Measurements from ENCODE around the gene GPAT3.

The GPAT3 gene

GRCh38 chr4:83516042-83516772, 19.7 kb upstream of the GPAT3 start:
- no peaks in the 10 kb centered on the region for H3K36me3 Mint-ChIP-seq (ENCODE audit: insufficient read depth)
- no peaks in the 10 kb centered on the region for H3K4me1 Mint-ChIP-seq (ENCODE audit: low read depth in 2 of 2)
- H3K4me3 Mint-ChIP-seq: no peak overlapping the region
- H3K27ac Mint-ChIP-seq: no peak overlapping the region
- DNase-seq (no peak), ATAC-seq (replicated peaks) (no peak)
- H3K9me3 Mint-ChIP-seq: no peaks in the 10 kb centered on the region
- H3K27me3 Mint-ChIP-seq: no peaks in the 10 kb centered on the region

DNA sequence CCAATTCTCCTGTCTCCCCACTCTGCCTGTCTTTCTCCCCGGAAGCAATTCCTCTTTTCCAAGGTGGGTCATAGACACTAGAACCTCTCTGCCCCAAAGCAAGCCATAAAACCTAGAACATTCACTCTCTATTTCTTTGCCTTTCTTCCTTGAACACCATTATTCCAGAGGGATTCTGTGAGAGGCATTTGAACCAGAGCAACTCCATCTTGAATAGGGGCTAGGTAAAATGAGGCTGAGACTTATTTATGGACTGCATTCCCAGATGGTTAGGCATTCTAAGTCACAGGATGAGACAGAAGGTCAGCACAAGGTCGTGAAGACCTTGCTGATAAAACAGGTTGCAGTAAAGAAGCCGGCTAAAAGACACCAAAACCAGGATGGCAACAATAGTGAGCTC, 13.7 kb upstream of the GPAT3 start:
- Mint-ChIP-seq H3K36me3 (ENCODE audit: insufficient read depth) (no peaks in the 10 kb centered on the region), H3K27me3 (peaks cover 19 to 41% of the 10 kb centered on the region in 2 donors), H3K4me1 (ENCODE audit: low read depth in 2 of 2) (no peaks in the 10 kb centered on the region), H3K9me3 (no peaks in the 10 kb centered on the region), H3K4me3 (no peak overlapping the region), H3K27ac (no peak overlapping the region)
- no peak for DNase-seq
- ATAC-seq (replicated peaks): no peak

- H3K36me3 Mint-ChIP-seq (ENCODE audit: insufficient read depth): no peaks in the 10 kb centered on the region
- no peak for ATAC-seq (replicated peaks)
- H3K4me1 Mint-ChIP-seq (ENCODE audit: low read depth in 2 of 2): no peaks in the 10 kb centered on the region
- no peak overlapping the region for H3K4me3 Mint-ChIP-seq
- no peak for DNase-seq
- peaks cover 38 to 59% of the 10 kb centered on the region in 2 donors for H3K27me3 Mint-ChIP-seq
- H3K9me3 Mint-ChIP-seq: no peaks in the 10 kb centered on the region
- H3K27ac Mint-ChIP-seq: no peak overlapping the region
Observed at GRCh38 chr4:83527671-83528070, 8.2 kb upstream of the GPAT3 start.

GRCh38 chr4:83536362-83537272, 709 bp downstream of the GPAT3 start:
- DNase-seq (no peak), ATAC-seq (replicated peaks) (peak; percentile 4)
- H3K27me3 Mint-ChIP-seq: peaks cover 19 to 26% of the 10 kb centered on the region in 2 donors
- no peaks in the 10 kb centered on the region for H3K9me3 Mint-ChIP-seq
- H3K4me3 Mint-ChIP-seq: peak overlapping the region; percentile 95 to 97
- peak overlapping the region; percentile 70 to 76 for H3K27ac Mint-ChIP-seq
- H3K4me1 Mint-ChIP-seq (ENCODE audit: low read depth in 2 of 2): peaks cover 8 to 13% of the 10 kb centered on the region in 2 donors
- H3K36me3 Mint-ChIP-seq (ENCODE audit: insufficient read depth): no peaks in the 10 kb centered on the region

GRCh38 chr4:83542225-83542624, 6.3 kb downstream of the GPAT3 start:
- ATAC-seq (replicated peaks): no peak
- H3K4me3 Mint-ChIP-seq: no peak overlapping the region
- no peaks in the 10 kb centered on the region for H3K27me3 Mint-ChIP-seq
- no peaks in the 10 kb centered on the region for H3K36me3 Mint-ChIP-seq (ENCODE audit: insufficient read depth)
- peaks cover 0 to 4% of the 10 kb centered on the region in 2 donors for H3K4me1 Mint-ChIP-seq (ENCODE audit: low read depth in 2 of 2)
- no peak for DNase-seq
- H3K27ac Mint-ChIP-seq: no peak overlapping the region
- H3K9me3 Mint-ChIP-seq: no peaks in the 10 kb centered on the region

GRCh38 chr4:83546786-83547185, 10.9 kb downstream of the GPAT3 start:
- Mint-ChIP-seq H3K27ac (no peak overlapping the region), H3K4me3 (no peak overlapping the region), H3K9me3 (no peaks in the 10 kb centered on the region), H3K4me1 (ENCODE audit: low read depth in 2 of 2) (peaks cover 2 to 4% of the 10 kb centered on the region in 2 donors), H3K36me3 (ENCODE audit: insufficient read depth) (no peaks in the 10 kb centered on the region), H3K27me3 (no peaks in the 10 kb centered on the region)
- ATAC-seq (replicated peaks): no peak
- no peak for DNase-seq

DNA sequence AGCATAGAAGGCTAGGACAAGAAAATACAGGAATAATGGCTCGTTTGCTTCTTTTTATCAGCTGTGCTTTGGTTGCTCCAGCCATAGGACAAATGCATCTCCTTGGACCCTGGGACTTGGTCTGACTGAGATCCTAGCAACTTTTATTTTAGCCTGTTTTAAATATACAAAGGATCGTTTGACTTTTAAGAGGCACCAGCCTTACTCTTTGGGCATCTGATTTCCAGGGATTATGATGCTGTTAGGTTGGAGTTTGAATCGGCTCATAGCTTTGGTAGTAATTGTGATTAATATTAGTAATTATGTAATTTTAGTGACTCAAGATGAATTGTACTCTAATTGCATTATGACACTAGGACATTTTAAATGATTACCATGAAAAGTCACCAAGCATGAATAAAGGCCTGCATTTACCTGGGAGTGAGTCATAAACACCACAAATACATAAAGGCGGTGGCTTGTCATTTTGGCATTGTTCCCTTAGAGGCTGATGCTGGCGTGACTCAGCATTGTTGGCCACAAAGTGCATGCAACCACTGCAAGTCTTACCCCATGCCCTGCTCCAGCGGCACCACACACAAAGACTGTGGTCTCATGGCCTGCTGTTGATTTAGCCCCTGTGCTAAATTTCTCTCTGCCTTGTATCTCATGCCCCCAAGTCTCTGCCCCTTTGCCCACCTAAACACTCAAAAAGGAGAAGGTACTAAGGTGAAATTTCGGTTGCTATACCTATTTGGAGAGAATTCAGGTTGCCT, 12.4 kb downstream of the GPAT3 start:
- H3K4me1 Mint-ChIP-seq (ENCODE audit: low read depth in 2 of 2): peaks cover 2 to 4% of the 10 kb centered on the region in 2 donors
- H3K27me3 Mint-ChIP-seq: no peaks in the 10 kb centered on the region
- H3K36me3 Mint-ChIP-seq (ENCODE audit: insufficient read depth): no peaks in the 10 kb centered on the region
- H3K9me3 Mint-ChIP-seq: no peaks in the 10 kb centered on the region
- DNase-seq (peak; percentile 27 to 32 (median 32)), ATAC-seq (replicated peaks) (peak; percentile 96)
- peak overlapping the region in 1 of 2 donors; percentile 52 for H3K27ac Mint-ChIP-seq
- H3K4me3 Mint-ChIP-seq: no peak overlapping the region

DNA sequence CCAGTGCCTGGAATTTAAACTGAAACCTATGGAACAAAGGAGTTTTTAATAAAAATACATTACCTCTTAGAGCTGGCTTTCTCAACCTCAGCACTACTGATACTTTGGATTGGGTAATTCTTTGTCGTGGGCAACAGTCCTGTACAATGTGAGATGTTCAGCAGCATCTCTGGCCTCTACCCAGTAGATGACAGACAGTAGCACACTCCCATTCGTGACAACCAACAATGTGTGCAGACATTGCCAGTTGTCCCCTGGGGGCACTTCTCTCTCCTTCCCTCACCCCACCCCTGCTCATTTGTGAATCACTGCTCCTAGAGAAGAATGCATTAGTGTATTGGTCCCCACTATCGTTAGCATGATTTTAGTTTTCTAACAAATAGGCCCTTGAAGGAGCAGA, 16.2 kb downstream of the GPAT3 start:
- ATAC-seq (replicated peaks): no peak
- no peaks in the 10 kb centered on the region for H3K27me3 Mint-ChIP-seq
- H3K9me3 Mint-ChIP-seq: no peaks in the 10 kb centered on the region

GRCh38 chr4:83552924-83553323, 17.0 kb downstream of the GPAT3 start:
- H3K27me3 Mint-ChIP-seq: no peaks in the 10 kb centered on the region
- no peak overlapping the region for H3K27ac Mint-ChIP-seq
- DNase-seq: no peak
- no peak overlapping the region for H3K4me3 Mint-ChIP-seq
- peaks cover 4% of the 10 kb centered on the region in 2 donors for H3K4me1 Mint-ChIP-seq (ENCODE audit: low read depth in 2 of 2)
- no peaks in the 10 kb centered on the region for H3K36me3 Mint-ChIP-seq (ENCODE audit: insufficient read depth)
- ATAC-seq (replicated peaks): no peak
- no peaks in the 10 kb centered on the region for H3K9me3 Mint-ChIP-seq

More for the DNA sequence above, 16.2 kb downstream of the GPAT3 start:
- Mint-ChIP-seq H3K4me3 (no peak overlapping the region), H3K36me3 (ENCODE audit: insufficient read depth) (no peaks in the 10 kb centered on the region), H3K27ac (no peak overlapping the region), H3K4me1 (ENCODE audit: low read depth in 2 of 2) (peaks cover 2 to 4% of the 10 kb centered on the region in 2 donors)
- DNase-seq: no peak

DNA sequence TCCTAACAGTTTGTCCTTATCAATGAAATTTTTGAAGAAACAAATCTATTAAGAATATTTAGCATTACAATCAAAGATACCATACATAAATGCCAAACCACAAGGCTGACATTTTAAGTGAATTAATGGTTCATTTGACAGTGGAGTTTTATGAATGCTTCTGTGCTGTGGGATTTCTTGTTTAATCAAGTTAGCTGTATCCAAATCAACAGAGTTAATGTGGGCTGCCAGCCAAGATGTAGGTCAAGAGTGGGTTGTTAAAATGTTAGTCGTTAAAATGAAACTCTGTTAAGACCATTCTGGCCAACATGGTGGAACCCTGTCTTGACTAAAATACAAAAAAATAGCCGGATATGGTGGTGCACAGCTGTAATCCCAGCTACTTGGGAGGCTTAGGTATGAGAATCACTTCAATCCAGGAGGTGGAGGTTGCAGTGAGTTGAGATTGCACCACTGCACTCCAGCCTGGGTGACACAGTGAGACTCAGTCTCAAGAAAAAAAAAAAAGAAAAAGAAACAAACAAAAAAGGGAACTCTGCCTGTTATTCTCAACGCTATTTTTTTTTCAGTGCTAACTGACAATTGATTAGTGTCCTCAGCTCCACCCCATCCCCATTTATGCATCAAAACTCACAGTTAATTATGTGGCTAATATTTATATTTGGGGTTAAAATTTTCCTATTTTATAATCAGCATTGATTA, 20.2 kb downstream of the GPAT3 start:
- no peak for DNase-seq
- H3K27me3 Mint-ChIP-seq: no peaks in the 10 kb centered on the region
- H3K4me1 Mint-ChIP-seq (ENCODE audit: low read depth in 2 of 2): peaks cover 0 to 8% of the 10 kb centered on the region in 2 donors
- no peak overlapping the region for H3K27ac Mint-ChIP-seq
- H3K36me3 Mint-ChIP-seq (ENCODE audit: insufficient read depth): no peaks in the 10 kb centered on the region
- no peak overlapping the region for H3K4me3 Mint-ChIP-seq
- H3K9me3 Mint-ChIP-seq: no peaks in the 10 kb centered on the region
- ATAC-seq (replicated peaks): no peak

GRCh38 chr4:83556816-83557215, 20.9 kb downstream of the GPAT3 start:
- Mint-ChIP-seq H3K4me1 (ENCODE audit: low read depth in 2 of 2) (peaks cover 3 to 8% of the 10 kb centered on the region in 2 donors), H3K9me3 (no peaks in the 10 kb centered on the region), H3K4me3 (no peak overlapping the region), H3K27me3 (no peaks in the 10 kb centered on the region), H3K27ac (no peak overlapping the region), H3K36me3 (ENCODE audit: insufficient read depth) (no peaks in the 10 kb centered on the region)
- ATAC-seq (replicated peaks): no peak
- no peak for DNase-seq

DNA sequence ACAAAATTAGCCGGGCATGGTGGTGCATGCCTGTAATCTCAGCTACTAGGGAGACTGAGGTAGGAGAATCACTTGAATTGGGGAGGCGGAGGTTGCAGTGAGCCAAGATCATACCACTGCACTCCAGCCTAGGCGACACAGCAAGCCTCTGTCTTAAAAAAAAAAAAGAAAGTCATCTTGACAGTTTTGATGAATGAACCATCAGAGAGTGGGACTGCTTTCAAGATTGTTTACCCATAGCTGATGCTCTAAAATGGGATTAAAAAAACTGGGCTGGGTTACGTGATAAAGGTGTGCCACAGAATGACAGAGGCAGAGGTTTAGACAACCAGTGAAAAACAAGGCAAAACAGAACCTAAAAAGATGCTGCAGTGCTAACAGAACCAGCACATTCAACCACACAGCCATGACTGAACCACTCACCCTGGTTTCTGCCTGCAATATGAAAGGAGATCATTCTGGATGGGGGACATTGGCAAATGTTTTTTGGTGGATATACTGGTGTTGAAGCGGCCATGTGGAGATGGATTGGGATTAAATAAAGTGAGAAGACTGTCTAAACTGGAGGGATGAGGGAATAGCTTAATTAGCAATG, 22.2 kb downstream of the GPAT3 start:
- H3K4me3 Mint-ChIP-seq: no peak overlapping the region
- H3K27me3 Mint-ChIP-seq: no peaks in the 10 kb centered on the region
- H3K36me3 Mint-ChIP-seq (ENCODE audit: insufficient read depth): no peaks in the 10 kb centered on the region
- ATAC-seq (replicated peaks) (no peak), DNase-seq (no peak)
- H3K27ac Mint-ChIP-seq: no peak overlapping the region
- no peaks in the 10 kb centered on the region for H3K9me3 Mint-ChIP-seq
- peaks cover 3 to 8% of the 10 kb centered on the region in 2 donors for H3K4me1 Mint-ChIP-seq (ENCODE audit: low read depth in 2 of 2)
